ENCODE results near the gene OPRPN. TPM values are rescaled to one million over a fixed set of nuclear protein-coding genes. Genes with fewer than 3 reads are reported as not detected.

Gene OPRPN
- total and polyA plus RNA-seq, 2 donors (not counting 3 experiments of a cell fraction or from before 2014, with no cell fraction given): not detected

DNA sequence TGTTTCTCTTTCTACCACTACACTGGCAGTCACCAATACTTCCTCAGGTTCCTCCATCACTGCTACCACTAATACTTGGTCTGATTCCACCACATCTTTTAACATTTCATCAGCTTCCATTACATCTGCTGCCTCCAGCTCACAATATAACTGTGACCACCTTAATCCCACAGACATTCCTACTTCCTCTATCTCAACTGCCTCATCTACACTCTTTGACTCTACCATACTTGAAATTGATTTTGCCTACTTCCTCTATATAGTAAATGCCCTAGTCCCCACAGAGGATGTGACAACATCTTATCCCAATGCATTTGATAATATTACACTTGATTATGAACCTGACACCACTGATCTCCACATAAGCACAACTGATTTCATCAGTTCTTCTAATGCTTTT is 29.0 kb downstream of the OPRPN start:
- H3K9me1 ChIP-seq (replicated peaks; ENCODE audit: control insufficient read depth, extremely low read depth, insufficient read depth, low read length): no peaks in the 10 kb centered on the region

More for the DNA sequence above, 29.0 kb downstream of the OPRPN start:
- TF ChIP-seq FOS (IDR thresholded peaks at IDR 0.05; ENCODE audit: borderline replicate concordance, insufficient read depth, low read length) (no peak), MAX (IDR thresholded peaks at IDR 0.05; ENCODE audit: insufficient read depth, insufficient read length) (no peak), EZH2 (IDR thresholded peaks at IDR 0.05; ENCODE audit: borderline replicate concordance, low read depth, low read length, severe bottlenecking) (no peak), POLR2A (IDR thresholded peaks at IDR 0.05; ENCODE audit: low read depth, low read length) (no peak), JUN (IDR thresholded peaks at IDR 0.05; ENCODE audit: borderline replicate concordance, insufficient read depth, insufficient read length, low read depth) (no peak), GATA2 (IDR thresholded peaks at IDR 0.05; ENCODE audit: insufficient read depth, insufficient read length, low read depth, low read length) (no peak), POLR2AphosphoS5 (IDR thresholded peaks at IDR 0.05; ENCODE audit: insufficient read depth, low read depth, low read length) (no peak), MYC (IDR thresholded peaks at IDR 0.05; ENCODE audit: low read depth, low read length) (no peak)
- TF ChIP-seq, protein P1, sequence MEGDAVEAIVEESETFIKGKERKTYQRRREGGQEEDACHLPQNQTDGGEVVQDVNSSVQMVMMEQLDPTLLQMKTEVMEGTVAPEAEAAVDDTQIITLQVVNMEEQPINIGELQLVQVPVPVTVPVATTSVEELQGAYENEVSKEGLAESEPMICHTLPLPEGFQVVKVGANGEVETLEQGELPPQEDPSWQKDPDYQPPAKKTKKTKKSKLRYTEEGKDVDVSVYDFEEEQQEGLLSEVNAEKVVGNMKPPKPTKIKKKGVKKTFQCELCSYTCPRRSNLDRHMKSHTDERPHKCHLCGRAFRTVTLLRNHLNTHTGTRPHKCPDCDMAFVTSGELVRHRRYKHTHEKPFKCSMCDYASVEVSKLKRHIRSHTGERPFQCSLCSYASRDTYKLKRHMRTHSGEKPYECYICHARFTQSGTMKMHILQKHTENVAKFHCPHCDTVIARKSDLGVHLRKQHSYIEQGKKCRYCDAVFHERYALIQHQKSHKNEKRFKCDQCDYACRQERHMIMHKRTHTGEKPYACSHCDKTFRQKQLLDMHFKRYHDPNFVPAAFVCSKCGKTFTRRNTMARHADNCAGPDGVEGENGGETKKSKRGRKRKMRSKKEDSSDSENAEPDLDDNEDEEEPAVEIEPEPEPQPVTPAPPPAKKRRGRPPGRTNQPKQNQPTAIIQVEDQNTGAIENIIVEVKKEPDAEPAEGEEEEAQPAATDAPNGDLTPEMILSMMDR (IDR thresholded peaks at IDR 0.05; ENCODE audit: extremely low read depth in 1 of 2, insufficient read depth in 1 of 2, low read depth in 1 of 2, low read length in 2 of 2): no peak
- no peak overlapping the region for H3K4me2 ChIP-seq (ENCODE audit: insufficient read depth, low read length)
- no peaks in the 10 kb centered on the region for H4K20me1 ChIP-seq (replicated peaks; ENCODE audit: control insufficient read depth, extremely low read depth, insufficient read depth, low read length)
- H3K79me2 ChIP-seq (ENCODE audit: control insufficient read depth, insufficient read depth, low read length): no peaks in the 10 kb centered on the region
- H3K36me3 ChIP-seq (ENCODE audit: control insufficient read depth in 2 of 2, extremely low read depth in 1 of 2, insufficient read depth in 2 of 2, low read length in 2 of 2): no peaks in the 10 kb centered on the region
- POLR2A ChIA-PET: no interaction called here
- dilution Hi-C loops (cut with MboI; ENCODE audit: extremely low pct_ligation_motif_present, low sequenced_read_pairs) (no loop called here), intact Hi-C loops (cut with micrococcal nuclease) (no loop called here)
- no peaks in the 10 kb centered on the region for H3K9me3 ChIP-seq (replicated peaks; ENCODE audit: control insufficient read depth, insufficient read depth, low read length)
- no peak overlapping the region for H3K4me3 ChIP-seq (replicated peaks in 1 of 3; ENCODE audit: insufficient read depth in 1 of 3, low read depth in 1 of 3, low read length in 3 of 3)
- no peaks in the 10 kb centered on the region for H3K4me1 ChIP-seq (ENCODE audit: control insufficient read depth, extremely low read depth, insufficient read depth, low read length)
- no peak overlapping the region for H2AFZ ChIP-seq (ENCODE audit: low read depth, low read length)
- no peak overlapping the region for H3K9ac ChIP-seq (replicated peaks; ENCODE audit: extremely low read depth, insufficient read depth, low read length)
- FAIRE-seq: no peak
- DNase-seq (ENCODE audit: low read depth, low spot score): no peak
- H3K27ac ChIP-seq (ENCODE audit: insufficient read depth, low read depth, low read length): no peak overlapping the region
- CTCF ChIA-PET: no interaction called here
- no peaks in the 10 kb centered on the region for H3K27me3 ChIP-seq (ENCODE audit: control insufficient read depth in 2 of 2, insufficient read depth in 2 of 2, low read length in 2 of 2)
- BruUV-seq (replicated peaks): no TSS peak
